HG03025 (cell line): ENCODE measurements around the gene TMEM30A.

Experiments used
- ATAC-seq: cut with Tn5 transposase; IDR thresholded peaks from one replicate; pipeline ENCODE4 v1.9.1; 2021; ENCODE audit warnings: mild to moderate bottlenecking, moderate library complexity; ENCODE audit not compliant: unreplicated experiment, low FRiP score

Gene TMEM30A

DNA sequence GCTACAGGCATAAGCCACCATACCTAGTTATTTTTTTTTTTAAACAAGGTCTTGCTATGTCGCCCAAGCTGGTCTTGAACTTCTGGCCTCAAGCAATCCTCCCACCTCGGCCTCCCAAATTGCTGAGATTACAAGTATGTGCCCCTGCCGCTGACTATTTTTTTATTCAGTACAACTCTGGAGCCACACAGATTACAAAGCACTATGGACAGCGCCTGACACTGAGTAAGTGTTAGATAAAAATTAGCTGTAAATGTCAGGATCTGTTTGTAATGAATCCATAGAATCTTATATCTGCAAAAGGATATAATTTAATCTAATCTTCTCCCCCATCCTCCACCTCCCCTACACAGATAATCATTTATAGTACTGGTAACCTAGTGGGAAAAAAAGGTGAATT, 63.5 kb downstream of the TMEM30A start:
- ATAC-seq = no peak

GRCh38 chr6:75220357-75220756, 64.2 kb downstream of the TMEM30A start:
- no peak for ATAC-seq

DNA sequence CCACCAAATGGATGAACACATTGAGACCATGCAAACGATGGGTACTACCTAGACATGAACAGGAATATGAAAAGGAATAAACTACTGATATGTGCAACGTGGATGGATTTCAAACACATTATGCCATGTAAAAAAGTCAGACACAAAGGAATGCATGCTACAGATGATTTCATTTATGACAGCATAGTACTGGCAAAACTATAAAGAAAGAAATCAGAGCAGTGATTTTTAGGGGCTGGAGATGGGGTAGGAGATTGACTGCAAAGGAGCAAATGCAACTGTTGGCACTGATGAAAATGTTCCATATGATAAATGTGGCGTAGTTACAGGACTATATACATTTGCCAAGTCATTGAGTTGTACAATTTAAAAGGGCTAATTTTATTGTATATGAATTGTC, 65.3 kb downstream of the TMEM30A start:
- no peak for ATAC-seq

- ATAC-seq = no peak
Measured at GRCh38 chr6:75217193-75217592, 67.4 kb downstream of the TMEM30A start.

DNA sequence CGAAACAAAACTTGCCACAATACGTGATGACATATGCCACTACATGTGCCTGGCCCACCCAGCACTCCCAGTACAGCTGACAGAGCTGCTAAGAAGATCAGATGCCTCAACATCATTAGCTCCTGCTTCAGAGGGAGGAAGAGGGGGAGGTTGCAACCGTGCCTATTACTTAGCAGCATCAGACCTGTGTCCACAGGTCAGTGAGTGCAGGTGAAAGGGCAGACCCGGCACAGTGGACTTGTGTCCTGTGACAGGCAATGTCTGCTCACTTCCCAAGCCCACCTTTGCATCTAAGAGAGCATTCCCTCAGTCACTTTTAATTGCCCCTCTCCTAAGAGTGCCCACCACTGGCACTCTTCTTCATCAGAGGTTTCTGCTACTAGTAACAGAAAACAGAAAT, 69.3 kb downstream of the TMEM30A start:
- no peak for ATAC-seq

DNA sequence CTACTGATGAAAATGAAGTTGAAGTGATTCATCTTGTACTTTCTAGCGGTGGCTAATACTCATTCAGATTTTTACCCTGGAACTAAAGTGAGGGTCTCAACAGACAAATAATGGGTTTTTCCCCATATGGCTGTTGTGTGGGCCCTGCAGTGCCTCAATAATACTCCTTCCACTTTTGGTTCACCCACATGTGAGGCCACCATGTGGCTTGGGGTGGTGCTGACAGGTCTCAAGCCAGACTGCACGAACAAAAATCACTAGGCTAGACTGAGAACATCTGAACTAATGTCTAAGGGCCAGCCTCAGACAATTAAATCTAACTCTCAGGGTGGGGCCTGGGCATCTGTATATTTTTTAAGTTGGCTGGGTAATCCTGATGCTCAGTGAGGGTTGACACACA, 70.9 kb downstream of the TMEM30A start:
- no peak for ATAC-seq

GRCh38 chr6:75213112-75213511, 71.5 kb downstream of the TMEM30A start:
- no peak for ATAC-seq

DNA sequence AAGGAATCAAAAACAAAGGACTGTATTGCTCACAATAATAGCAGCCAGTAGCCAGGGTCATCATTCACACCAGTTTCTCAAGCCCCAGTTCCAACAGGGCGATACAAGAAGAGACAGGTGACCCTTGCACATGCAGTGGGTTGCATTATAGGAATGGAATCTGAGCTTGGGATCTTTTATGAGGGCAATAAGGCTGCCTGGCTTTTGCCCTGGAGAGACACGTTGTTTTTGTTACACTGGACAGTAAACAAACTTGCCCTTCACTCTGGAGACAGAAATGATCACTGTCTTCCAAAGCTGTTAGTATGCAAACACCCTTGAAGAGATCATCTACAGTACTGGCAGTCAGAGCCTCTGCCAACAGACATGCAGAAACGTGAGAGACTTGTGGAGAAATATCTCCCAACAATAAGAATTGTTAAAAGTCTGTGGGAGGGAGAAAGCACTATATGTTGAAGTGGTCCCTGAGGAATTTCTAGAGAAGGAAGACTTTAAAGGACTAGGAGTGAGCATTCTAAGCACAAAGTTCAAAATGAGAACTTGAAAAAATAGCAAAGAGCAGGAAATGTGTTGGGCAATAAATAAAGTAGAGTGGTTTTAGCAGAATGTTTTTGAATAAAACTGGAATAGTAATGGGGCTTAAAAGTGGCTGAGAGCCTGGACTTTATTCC, 72.5 kb downstream of the TMEM30A start:
- no peak for ATAC-seq

DNA sequence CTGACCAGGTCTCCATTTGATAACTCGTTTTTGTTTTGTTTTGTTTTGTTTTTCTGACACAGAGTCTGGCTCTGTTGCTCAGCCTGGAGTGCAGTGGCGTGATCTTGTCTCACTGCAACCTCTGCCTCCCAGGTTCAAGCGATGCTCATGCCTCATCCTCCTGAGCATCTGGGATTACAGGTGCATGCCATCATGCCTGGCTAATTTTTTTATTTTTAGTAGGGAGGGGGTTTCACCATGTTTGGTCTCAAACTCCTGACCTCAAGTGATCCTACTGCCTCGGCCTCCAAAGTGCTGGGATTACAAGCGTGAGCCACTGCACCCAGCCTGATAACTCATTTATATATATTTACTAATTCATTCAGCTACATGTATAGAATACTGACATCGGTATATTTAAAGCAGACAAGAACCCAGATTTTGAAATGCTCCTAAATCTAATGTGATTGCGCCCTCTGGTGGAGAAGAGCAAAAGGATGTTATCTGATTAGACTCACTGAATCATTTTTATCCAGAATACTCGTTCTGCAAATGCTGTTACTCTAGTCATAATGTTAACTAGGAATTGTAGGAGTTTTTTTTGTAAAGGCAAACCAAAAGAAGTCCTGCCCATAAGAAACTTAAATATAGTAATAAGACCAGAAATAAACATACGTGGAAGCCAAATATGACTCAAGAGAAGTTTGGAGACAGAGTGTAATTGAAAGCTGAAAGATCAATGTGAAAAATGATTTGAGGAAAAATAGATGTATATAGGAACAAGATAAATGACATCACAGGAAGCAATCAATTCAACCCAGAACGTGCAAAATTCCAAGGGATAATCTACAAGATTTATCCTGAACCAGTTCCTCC, 73.5 kb downstream of the TMEM30A start:
- no peak for ATAC-seq

- ATAC-seq = no peak
Measured at GRCh38 chr6:75209184-75209723, 75.3 kb downstream of the TMEM30A start.

DNA sequence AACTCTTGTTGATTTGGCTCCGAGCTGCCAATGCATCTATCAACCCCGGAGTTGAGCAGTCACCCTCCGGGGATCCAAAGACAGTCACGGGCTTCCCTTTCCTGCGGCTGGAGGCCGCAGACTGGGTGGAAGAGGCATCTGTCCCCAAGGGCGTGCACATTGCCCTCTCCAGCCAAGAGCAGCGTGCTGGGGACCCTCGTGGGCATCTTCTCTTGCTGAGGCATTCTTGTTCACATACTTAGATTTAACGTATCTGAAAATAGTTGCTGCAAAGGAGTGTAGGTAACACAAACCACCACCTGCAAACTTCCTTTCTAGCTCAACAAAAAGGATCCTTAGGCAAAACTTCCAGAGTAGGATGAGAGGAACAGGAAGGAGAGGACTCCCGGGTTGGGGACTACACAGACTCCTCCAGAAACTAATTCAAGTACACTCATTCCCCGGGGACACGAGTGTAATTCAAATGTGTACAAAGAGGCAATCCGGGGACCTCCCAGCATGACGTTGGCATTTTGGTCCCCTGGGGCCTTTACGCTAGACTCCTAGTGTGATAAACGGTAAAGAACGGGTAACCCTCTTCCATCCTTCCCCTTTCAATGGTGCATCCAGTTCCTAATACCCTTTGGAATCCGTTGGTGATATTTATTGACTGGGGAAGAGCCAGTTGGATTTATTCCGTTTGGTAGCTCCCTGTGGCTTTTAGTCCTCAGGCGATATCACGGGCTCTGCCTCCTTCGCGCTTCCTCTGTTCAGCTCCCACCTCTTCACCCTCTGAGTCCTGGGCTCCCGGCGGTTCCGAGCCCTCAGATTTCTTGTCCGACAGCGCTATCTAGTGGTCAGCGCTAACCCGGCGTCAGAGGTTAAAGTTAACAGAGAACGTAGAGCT, 76.1 kb downstream of the TMEM30A start:
- ATAC-seq = peak; percentile 74

DNA sequence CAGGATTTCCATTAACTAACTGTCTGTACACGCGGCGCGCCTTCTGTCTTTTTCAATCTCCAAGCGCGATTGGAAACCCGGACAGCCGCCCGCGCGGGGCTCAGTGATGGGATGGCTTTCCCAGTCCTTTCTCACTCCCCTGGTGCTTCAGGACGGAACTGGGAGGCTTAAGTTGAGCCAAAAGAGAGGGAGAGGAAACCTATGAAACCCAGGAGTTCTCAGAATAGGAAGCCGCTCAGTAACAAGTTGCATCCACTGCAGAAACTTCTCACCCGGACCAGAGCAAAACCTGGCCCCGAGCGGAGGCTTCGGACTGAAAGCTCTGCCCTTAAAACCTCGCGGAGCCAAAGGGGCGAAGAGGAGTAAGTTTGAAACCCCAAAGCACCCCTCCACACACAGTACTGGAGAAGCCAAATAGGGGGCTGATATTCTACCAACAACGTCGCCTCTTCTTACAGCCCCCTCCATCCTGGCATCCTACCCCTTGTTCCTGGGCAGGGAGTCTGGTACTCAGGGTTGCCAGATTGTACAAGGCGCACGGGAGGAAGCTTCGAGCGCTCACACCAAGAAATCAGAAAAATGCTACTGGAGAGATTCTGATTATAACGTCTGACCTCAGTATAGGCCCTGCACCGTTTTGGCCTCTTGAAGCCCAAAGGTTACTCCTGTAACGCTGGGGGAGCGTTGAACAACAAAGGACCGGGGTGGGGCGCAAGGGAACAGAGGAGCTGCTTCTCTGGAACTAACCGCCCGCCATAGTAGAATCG, 77.8 kb downstream of the TMEM30A start:
- ATAC-seq = no peak

DNA sequence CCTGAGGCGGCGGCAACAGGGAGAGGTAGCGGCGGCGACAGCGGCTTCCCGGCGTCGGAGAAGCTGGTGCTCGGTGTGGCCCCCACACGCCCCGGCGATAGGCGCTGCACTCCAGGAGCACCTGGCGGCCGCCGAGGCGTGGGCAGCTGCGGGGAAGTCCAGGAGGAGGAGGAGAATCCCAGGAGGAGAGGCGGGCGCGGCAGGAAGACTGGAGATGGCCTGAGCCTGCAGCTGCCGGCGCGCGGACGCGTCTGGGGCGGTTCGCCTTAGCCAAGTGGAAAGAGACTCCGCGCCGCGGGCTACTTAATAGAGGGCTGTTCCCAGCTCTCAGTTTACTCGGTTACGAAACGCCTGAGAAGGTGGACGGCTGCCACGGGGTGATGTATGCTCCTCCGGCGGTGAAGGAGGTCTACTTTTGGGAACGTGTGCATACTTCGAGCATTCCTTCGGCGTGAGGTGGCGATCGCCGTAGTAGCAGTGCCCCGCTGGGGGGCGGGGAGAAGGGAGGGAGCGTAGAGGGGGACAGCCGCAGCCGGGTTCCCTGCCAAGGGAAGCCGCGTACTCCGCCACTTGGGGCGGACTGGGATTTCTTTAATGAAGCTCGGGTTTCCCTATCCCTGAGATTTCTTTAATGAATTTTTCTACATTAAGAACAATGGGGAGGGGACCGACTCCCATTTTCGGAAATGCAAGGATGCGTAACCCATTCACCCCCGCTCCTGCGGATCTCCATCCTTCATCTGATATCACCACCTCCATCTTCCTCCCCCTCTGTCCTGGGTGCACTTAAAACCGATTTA, 78.6 kb downstream of the TMEM30A start, which contains the start of gene COL12A1:
Gene COL12A1, minus strand, starts transcription at position 278 of the 800 bp plus-strand sequence. CDS start 3,261 bp downstream, outside the sequence.
- no peak for ATAC-seq

DNA sequence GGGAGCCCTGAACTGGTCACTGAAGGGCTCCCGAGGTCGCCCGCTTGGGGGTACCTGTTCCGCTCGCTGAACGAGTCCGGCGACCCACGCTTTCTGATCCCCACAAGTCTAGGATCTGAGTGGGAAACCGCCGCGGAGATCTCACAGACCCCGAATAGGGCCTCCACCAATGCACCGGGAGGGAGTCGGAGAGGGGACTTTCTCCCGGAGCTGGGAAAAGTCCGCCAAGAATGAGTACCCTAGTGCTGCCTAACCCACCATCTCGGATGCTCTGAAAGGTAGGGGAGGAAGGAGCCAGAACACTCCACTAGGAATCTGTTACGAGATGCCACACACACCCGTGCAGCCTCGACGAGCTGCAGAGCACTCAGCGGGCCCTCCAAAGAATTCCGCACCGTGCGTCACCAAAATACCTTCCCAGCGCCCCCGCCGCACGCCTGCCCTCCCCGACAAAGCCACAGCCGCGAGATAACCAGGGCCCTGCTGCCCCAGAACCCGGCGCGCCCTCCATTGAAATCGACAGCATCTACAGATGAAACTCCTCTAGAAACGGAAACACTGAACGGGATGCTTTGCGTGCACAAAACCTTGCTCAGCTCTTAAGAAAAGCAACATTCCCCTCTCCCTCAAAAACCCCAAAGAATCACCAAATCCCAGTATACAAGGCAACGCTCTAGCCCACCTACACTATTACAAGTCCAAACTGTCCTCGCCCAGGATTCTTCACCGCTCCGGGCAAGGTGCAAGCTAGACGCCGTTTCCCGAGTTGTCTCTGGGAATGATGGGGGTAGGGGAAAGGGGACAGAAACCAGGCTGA, 79.4 kb downstream of the TMEM30A start:
- ATAC-seq = no peak

DNA sequence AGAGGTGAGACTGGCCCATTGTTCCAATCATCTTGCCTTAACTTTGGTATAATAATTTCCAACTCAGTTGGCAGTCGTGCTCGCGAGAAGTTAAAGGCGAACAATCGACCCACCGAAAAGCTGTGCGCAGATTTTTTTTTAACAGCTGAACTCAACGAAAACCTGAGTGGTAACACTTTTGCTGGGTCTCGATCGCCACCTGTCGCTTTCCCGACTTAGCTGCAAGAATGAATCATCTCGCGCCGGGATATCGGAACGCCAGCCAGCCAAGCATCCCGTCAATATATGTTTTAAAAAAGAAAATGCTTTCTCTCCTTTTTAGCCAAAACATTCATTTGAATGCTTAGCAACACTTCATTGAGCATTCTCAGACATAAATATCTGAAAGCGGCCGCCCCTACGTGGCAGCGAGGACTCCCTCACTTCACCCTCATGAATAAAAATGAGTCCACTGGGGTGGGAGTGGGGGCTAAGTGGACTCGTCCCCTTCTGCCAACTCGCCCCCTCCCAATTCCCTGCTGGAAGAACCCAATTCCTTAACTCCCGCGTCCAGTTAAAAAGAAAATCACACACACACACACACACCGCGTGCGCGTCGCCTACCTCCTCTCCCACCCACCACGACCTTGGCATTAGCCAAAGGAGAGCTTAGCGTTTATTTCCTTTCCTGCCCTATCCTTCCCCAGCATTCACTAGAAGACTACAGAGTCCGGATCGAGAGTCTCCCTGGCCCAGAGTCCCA, 80.2 kb downstream of the TMEM30A start:
- ATAC-seq = no peak

DNA sequence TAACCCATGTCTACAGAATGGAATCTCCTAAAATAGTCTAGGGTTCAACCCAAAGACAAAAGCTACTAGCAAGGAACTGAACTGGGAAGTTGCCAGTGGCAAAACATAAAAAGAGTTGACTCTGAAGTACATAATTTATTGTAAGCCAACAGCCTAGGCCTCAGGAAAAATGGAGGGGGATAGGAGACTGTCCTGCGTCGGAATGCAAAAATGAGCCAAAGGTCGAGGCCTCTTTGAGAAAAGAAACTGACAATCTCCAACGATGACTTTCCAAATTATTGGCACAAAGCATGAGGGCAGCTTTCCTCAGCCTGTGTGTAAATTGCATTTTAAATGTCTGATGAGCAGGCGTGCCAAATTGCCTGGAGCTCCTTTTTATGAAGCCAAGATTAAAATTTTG, 80.9 kb downstream of the TMEM30A start:
- ATAC-seq = no peak
